ENCODE measurements around the gene ASIC2.
A peak's percentile ranks its signal among the peaks of the same experiment; 100 is the strongest.

The ASIC2 gene

DNA sequence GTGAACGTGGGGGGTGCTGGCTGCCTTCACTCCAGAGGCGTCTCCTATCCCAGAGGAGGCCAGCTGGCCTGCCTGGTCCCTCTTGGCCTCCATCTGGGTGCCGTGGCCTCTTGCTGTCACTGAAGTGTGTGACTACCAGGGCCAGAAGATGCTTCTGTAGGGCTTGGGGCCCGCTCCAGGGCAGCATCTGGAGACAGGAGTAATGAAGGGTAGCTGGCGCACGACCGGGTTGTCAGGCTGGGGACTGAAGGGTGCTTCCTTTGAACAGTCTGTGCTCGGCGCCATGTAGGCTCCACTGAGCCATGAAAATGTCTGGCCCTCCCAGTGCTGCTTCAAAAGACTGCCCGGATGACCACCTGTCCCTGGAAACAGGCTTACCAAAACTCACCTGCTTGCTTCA, 31.3 kb downstream of the ASIC2 start:
- ATAC-seq (replicated peaks) (no peak), DNase-seq (no peak)
- Mint-ChIP-seq H3K36me3 (ENCODE audit: insufficient read depth) (no peaks in the 10 kb centered on the region), H3K4me3 (no peak overlapping the region), H3K9me3 (no peaks in the 10 kb centered on the region), H3K27me3 (peaks cover 38 to 68% of the 10 kb centered on the region in 2 donors), H3K27ac (no peak overlapping the region), H3K4me1 (ENCODE audit: low read depth in 2 of 2) (no peaks in the 10 kb centered on the region)

DNA sequence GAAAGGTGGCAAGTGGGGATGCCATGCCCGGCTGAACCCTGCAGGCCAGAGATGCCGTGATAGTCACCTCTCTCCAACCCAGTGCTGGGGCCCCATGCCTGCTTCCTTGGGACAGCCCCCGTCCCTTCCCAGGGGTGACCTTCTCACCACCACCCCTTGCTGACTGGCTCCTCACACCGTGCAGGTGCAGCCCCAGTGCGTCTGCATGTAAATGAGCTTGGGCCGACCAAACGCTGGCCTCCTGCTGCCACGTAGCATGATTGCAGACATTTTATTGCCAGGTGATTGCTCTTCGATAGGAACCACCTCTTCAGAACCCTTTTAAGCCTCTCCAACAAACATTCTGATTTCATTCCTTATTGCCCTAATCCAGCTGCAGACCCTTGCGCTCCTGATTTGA, 32.5 kb downstream of the ASIC2 start:
- Mint-ChIP-seq H3K27ac (no peak overlapping the region), H3K36me3 (ENCODE audit: insufficient read depth) (no peaks in the 10 kb centered on the region), H3K4me3 (no peak overlapping the region)

DNA sequence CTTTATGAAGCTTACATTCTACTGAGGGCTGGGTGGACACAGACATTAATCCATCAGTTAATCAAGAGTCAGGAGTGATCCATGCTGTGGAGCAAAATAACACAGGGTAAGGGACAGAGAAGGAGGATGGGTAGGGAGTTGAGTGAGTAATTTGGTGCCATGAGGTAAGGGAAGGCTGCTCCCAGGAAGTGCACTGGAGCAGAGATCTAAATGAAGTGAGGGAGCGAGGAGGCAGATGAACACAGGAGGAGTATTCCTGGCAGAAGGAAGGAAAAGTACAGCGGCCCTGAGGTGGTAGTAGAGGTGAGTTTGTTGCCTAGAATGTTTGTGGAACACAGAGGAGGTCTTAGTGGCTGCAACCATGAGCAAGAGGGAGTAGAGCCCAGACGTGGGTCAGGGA, 34.8 kb downstream of the ASIC2 start:
- no peaks in the 10 kb centered on the region for H3K4me1 Mint-ChIP-seq (ENCODE audit: low read depth in 2 of 2)
- H3K27me3 Mint-ChIP-seq: peaks cover 44 to 58% of the 10 kb centered on the region in 2 donors
- DNase-seq: no peak
- no peak overlapping the region for H3K27ac Mint-ChIP-seq
- H3K9me3 Mint-ChIP-seq: no peaks in the 10 kb centered on the region
- H3K36me3 Mint-ChIP-seq (ENCODE audit: insufficient read depth): no peaks in the 10 kb centered on the region
- no peak overlapping the region for H3K4me3 Mint-ChIP-seq
- ATAC-seq (replicated peaks): no peak

More for the DNA sequence above, 32.5 kb downstream of the ASIC2 start:
- ATAC-seq (replicated peaks) (no peak), DNase-seq (no peak)
- Mint-ChIP-seq H3K27me3 (peaks cover 38 to 61% of the 10 kb centered on the region in 2 donors), H3K9me3 (no peaks in the 10 kb centered on the region), H3K4me1 (ENCODE audit: low read depth in 2 of 2) (no peaks in the 10 kb centered on the region)

DNA sequence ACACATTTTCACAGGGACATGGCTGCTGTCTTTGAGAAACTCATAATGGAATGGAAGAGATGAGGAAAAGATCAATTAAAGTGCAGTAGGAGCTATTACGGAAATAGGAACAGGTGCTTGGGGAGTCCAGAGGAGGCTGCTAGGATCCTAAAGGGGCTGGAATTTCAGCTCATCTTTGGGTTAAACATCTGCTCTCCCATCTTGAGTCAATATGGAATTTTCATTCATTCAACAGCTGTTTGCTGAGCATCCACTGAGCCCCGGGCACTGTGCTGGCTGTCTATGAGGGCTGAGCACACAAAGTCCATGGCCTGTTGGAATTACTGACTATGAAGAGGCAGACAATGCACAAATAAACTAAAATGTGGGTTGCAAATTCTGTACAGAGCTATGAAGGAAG, 47.9 kb downstream of the ASIC2 start:
- no peak for ATAC-seq (replicated peaks)
- Mint-ChIP-seq H3K27ac (no peak overlapping the region), H3K4me1 (ENCODE audit: low read depth in 2 of 2) (no peaks in the 10 kb centered on the region), H3K4me3 (no peak overlapping the region), H3K36me3 (ENCODE audit: insufficient read depth) (no peaks in the 10 kb centered on the region), H3K9me3 (no peaks in the 10 kb centered on the region), H3K27me3 (peaks cover 21 to 30% of the 10 kb centered on the region in 2 donors)
- DNase-seq: no peak

DNA sequence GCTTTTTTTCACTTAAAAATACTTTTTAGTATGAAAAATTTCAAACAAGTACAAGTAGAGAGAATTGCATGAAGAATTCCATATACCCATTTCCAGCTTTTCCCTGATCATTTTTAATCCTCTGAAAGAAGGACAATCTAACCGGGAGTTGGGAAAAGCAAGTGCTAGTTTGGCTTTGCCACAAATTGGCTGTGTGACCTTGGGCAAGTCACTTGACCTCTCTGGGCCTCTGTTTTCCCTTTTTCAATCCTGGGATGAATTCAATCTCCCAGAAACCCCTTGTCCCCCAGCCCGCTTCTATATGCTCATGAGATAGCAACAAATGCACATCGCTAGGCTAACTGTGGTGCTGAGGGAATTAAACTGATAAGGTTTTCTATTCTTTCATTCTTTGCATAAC, 49.4 kb downstream of the ASIC2 start:
- ATAC-seq (replicated peaks) (no peak), DNase-seq (no peak)
- Mint-ChIP-seq H3K27ac (no peak overlapping the region), H3K9me3 (no peaks in the 10 kb centered on the region), H3K4me1 (ENCODE audit: low read depth in 2 of 2) (no peaks in the 10 kb centered on the region), H3K4me3 (no peak overlapping the region), H3K36me3 (ENCODE audit: insufficient read depth) (no peaks in the 10 kb centered on the region), H3K27me3 (peaks cover 24 to 30% of the 10 kb centered on the region in 2 donors)

DNA sequence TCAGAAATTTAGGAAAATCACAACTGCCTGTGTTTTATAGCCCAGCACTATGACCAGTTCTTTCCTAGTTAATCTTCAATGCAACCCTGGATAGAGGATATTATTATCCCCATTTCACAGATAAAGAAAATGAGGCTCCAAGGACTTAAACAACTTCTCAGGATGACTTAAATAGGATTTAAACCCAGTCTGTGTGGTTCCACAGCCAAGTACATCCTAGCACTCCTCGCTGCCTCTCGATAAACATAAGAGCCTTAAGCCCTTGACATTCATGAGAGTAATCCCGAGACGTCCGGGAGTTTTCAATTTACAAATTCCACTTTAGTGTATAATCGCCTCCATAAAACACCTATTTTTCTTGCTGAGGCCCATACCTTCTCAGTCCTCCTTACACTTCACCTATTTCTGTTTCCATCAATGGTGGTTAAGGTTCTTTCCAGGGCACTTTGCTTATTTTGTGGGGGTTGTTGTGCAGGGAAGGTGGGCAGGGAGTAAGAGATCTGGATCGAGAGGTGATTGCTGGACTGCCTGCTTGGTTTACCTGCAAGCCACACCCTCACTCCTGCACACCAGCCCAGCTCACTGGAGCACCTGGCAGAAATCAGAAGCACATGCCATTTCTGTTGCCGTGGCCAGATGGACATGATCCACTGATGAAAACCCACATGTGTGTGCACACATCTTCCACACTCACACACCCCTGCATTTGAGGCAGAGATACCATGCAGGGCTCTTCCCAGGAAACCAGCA, 50.5 kb downstream of the ASIC2 start:
- no peak overlapping the region for H3K4me3 Mint-ChIP-seq
- ATAC-seq (replicated peaks) (no peak), DNase-seq (no peak)
- no peaks in the 10 kb centered on the region for H3K36me3 Mint-ChIP-seq (ENCODE audit: insufficient read depth)
- H3K27ac Mint-ChIP-seq: no peak overlapping the region
- no peaks in the 10 kb centered on the region for H3K4me1 Mint-ChIP-seq (ENCODE audit: low read depth in 2 of 2)
- H3K9me3 Mint-ChIP-seq: no peaks in the 10 kb centered on the region
- H3K27me3 Mint-ChIP-seq: peaks cover 23 to 36% of the 10 kb centered on the region in 2 donors

DNA sequence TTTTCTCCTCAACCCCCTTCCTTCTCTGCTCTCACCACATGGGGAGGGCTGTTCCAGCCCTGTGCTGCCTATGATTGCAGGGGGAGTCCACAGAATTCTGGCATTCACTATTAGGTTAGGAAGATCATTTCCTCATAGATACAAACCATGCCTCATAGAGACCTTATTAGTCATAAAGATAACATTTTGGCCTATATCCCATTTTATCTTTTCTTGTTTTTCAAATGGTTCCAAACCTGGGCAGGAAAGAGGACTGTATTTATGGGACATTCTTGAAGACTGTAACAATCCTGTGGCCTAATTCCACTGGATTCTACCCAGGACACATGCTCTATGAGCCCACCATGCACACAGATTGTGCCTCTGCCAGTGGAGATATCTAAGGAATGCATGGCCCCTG, 51.7 kb downstream of the ASIC2 start:
- Mint-ChIP-seq H3K27me3 (peaks cover 29 to 36% of the 10 kb centered on the region in 2 donors), H3K9me3 (no peaks in the 10 kb centered on the region), H3K27ac (no peak overlapping the region), H3K4me3 (no peak overlapping the region), H3K4me1 (ENCODE audit: low read depth in 2 of 2) (no peaks in the 10 kb centered on the region), H3K36me3 (ENCODE audit: insufficient read depth) (peaks cover 2% of the 10 kb centered on the region)
- DNase-seq: no peak
- ATAC-seq (replicated peaks): no peak

DNA sequence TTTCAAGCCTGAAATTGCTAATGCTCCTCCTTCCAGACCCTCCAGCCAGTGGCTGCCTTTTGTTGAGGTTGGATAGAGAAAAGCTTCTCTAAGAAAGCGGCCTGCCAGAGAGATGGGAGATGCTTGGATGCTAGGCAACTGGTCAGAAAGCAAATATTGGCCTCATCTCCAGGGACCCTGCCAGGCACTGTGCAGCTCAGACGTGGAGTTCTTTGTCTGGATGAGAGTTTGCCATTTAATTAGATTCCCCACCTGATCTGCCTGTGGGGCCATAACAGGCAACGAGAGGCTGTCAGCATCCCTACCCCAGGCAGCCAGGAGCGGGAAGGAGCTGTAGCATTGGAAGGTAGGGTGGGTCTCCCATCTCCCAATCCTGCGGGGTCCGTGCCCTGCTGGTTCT, 52.7 kb downstream of the ASIC2 start:
- ATAC-seq (replicated peaks): no peak
- DNase-seq: no peak
- Mint-ChIP-seq H3K36me3 (ENCODE audit: insufficient read depth) (peaks cover 3% of the 10 kb centered on the region), H3K4me1 (ENCODE audit: low read depth in 2 of 2) (peaks cover 0 to 3% of the 10 kb centered on the region in 2 donors), H3K9me3 (no peaks in the 10 kb centered on the region), H3K27ac (no peak overlapping the region), H3K27me3 (peaks cover 33 to 35% of the 10 kb centered on the region in 2 donors), H3K4me3 (no peak overlapping the region)

DNA sequence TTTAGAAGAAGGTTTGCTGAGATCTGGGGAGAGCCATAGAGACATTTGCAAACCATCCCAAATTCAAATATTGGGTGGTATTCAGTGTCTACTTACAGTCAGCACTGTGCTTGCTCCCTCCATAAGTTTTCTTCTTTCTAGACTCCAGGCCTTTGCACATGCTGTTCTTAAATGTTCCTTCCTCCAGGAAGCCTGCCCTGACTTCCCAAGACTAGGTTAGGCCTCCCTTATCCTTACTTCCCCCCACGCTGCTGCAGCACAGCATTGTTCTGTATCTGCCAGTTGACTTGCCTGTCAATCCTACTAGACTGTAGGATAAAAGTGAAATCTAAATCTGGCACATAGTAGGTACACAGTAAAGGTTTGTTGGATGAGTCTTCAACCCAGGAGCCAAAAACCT, 53.4 kb downstream of the ASIC2 start:
- DNase-seq (no peak), ATAC-seq (replicated peaks) (no peak)
- H3K9me3 Mint-ChIP-seq: no peaks in the 10 kb centered on the region
- H3K36me3 Mint-ChIP-seq (ENCODE audit: insufficient read depth): peaks cover 3% of the 10 kb centered on the region
- peaks cover 35 to 36% of the 10 kb centered on the region in 2 donors for H3K27me3 Mint-ChIP-seq
- no peak overlapping the region for H3K27ac Mint-ChIP-seq
- no peak overlapping the region for H3K4me3 Mint-ChIP-seq
- peaks cover 0 to 9% of the 10 kb centered on the region in 2 donors for H3K4me1 Mint-ChIP-seq (ENCODE audit: low read depth in 2 of 2)

DNA sequence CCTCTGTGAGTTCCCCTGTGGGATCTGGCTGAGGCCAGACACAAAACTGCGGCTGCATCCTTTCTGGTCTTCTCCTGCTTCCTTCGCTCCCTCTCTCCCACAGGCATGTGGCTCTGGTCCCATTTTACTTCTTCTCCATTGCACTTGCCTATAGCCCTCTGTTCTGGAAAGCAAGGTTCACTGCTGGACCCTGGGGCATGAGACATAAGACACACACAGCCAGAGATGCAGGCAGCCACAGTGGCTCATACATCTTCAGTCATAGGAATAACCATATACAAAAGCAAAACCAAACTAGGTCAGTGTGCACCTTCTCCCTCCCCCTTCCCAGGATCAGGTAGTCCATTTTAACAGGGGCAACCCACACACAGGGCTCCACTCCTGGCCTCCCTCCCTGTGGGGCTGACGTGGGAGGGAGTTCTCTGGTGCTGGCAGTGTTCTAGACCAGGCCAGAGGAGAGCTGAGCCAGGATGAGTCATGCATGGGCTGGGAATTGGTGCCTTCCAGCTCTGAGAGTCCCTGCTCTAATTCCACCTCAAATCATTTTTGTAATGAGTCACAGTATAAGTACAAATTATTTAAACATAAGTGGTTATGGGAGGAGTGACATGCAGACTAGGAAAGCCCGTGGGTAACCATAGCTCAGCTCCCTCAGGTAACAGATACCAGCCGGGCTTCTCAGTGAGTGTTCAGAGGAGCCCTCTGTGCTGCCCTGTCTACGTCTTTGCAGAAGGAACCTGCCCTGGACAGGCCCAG, 58.0 kb downstream of the ASIC2 start:
- H3K36me3 Mint-ChIP-seq (ENCODE audit: insufficient read depth): peaks cover 6% of the 10 kb centered on the region
- H3K4me1 Mint-ChIP-seq (ENCODE audit: low read depth in 2 of 2): peaks cover 3 to 24% of the 10 kb centered on the region in 2 donors
- H3K27me3 Mint-ChIP-seq: peaks cover 12 to 24% of the 10 kb centered on the region in 2 donors
- DNase-seq: no peak
- peak overlapping the region; percentile 3 to 31 for H3K4me3 Mint-ChIP-seq
- peak overlapping the region in 1 of 2 donors; percentile 84 for H3K27ac Mint-ChIP-seq
- H3K9me3 Mint-ChIP-seq: no peaks in the 10 kb centered on the region
- ATAC-seq (replicated peaks): peak; percentile 35

DNA sequence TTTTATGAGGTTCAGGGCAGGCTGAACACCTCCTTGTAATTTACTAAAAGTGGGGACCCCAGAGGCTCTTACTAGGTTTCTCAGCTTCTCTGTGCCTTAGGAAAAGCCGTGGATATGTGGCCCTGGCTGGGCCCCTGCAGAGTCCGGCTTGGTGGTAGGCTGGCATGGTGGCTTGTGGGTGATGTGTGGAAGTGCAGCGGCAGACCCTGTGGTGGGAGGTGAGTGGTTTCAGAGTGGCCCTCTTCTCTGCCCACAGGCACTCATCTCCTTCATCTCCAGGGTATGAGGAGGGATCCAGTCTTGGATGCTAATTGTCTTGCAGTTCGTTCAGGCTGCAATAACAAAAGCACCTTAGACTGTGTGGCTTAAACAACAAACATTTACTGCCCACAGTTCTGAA, 58.9 kb downstream of the ASIC2 start:
- peak overlapping the region in 1 of 2 donors; percentile 60 for H3K4me3 Mint-ChIP-seq
- peaks cover 6% of the 10 kb centered on the region for H3K36me3 Mint-ChIP-seq (ENCODE audit: insufficient read depth)
- H3K4me1 Mint-ChIP-seq (ENCODE audit: low read depth in 2 of 2): peaks cover 3 to 24% of the 10 kb centered on the region in 2 donors
- DNase-seq: no peak
- ATAC-seq (replicated peaks): no peak
- peak overlapping the region in 1 of 2 donors; percentile 84 for H3K27ac Mint-ChIP-seq
- H3K27me3 Mint-ChIP-seq: peaks cover 12 to 23% of the 10 kb centered on the region in 2 donors
- H3K9me3 Mint-ChIP-seq: no peaks in the 10 kb centered on the region

DNA sequence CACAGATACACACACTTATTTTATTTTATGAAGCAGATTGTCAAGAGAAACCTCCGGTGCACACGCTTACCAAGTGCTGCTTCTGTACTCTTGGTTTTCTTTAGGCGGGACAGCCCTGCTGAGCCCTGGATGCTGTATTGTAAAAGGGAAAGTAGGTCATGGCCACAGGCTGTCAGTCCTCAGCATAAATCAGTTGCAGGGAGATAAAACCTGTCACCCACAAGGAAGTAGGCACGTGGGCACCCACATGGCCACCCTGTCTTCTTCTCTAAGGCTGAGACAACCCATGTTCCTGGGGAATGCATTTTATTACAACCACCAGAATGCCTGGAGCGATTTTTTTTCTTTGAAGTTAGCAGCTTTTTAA, 59.3 kb downstream of the ASIC2 start:
- peak; percentile 89 for ATAC-seq (replicated peaks)
- Mint-ChIP-seq H3K4me1 (ENCODE audit: low read depth in 2 of 2) (peaks cover 3 to 24% of the 10 kb centered on the region in 2 donors), H3K27ac (peak overlapping the region in 1 of 2 donors; percentile 84), H3K9me3 (no peaks in the 10 kb centered on the region), H3K36me3 (ENCODE audit: insufficient read depth) (peaks cover 6% of the 10 kb centered on the region), H3K27me3 (peaks cover 12 to 25% of the 10 kb centered on the region in 2 donors), H3K4me3 (peak overlapping the region; percentile 34 to 60)
- peak in 2 of 3 experiments; percentile 31 for DNase-seq

DNA sequence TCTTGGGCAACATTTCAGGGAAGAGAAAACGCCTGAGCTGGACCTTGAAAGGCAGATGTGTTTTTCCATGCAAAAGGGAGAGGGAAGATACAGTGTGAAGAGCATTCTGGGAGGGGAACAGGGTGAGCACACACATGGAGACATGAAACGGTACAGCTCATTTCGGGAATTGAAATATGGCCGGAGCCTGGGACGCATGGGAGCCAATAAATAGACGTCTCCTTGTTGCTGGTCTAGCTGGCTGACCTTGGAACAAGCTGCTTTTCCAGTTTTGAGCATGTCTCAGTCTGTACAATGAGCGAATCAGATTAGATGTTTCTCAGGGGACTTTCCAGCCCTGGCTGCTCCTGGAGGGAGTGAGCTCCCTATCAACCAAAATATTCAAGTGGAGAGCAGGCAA, 63.6 kb downstream of the ASIC2 start:
- no peak overlapping the region for H3K4me3 Mint-ChIP-seq
- DNase-seq (no peak), ATAC-seq (replicated peaks) (no peak)
- no peaks in the 10 kb centered on the region for H3K9me3 Mint-ChIP-seq
- no peak overlapping the region for H3K27ac Mint-ChIP-seq
- H3K27me3 Mint-ChIP-seq: peaks cover 9 to 28% of the 10 kb centered on the region in 2 donors
- H3K36me3 Mint-ChIP-seq (ENCODE audit: insufficient read depth): peaks cover 4% of the 10 kb centered on the region
- H3K4me1 Mint-ChIP-seq (ENCODE audit: low read depth in 2 of 2): peaks cover 3 to 15% of the 10 kb centered on the region in 2 donors

DNA sequence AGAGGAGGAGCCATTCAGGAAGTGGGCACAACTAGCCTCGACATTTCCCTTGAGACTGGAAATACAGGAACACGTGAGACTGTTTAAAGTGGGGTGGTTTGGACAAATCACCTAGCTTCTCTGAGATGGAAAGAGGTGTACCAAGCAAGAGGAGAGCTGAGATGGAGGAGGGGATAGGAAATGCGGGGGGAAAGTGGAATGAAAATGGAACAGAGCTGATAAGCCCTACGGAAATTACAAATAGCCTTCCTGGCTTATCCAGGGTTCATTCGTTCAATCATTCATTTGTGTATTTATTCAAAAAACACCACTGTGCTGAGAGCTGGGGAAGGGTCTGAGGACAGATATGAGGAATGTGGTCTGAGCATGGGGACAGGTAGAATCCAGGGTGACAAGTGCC, 64.1 kb downstream of the ASIC2 start:
- Mint-ChIP-seq H3K27me3 (peaks cover 14 to 33% of the 10 kb centered on the region in 2 donors), H3K36me3 (ENCODE audit: insufficient read depth) (peaks cover 4% of the 10 kb centered on the region), H3K4me3 (no peak overlapping the region), H3K9me3 (no peaks in the 10 kb centered on the region), H3K27ac (no peak overlapping the region), H3K4me1 (ENCODE audit: low read depth in 2 of 2) (peaks cover 3 to 11% of the 10 kb centered on the region in 2 donors)
- DNase-seq: no peak
- ATAC-seq (replicated peaks): no peak
